MM.1S (cell line): ENCODE results near the gene PTPN13.

Experiments
- DNase-seq: peaks from one replicate; pipeline ENCODE4 v3.0.0-alpha.2; 2015
- H2AFZ ChIP-seq: fragments of 300-600 bp; sonication (generic); 2 replicates; pipeline ENCODE4 v1.6.0; 2016; ENCODE audit warnings: antibody characterized with exemption, low read length
- H3F3A ChIP-seq: fragments of 300-600 bp; sonication (generic); 2 replicates; pipeline ENCODE4 v1.6.1; 2016; ENCODE audit warnings: mild to moderate bottlenecking, antibody characterized with exemption, low read length, moderate library complexity, mixed read lengths; ENCODE audit not compliant: insufficient read depth
- H3K27ac ChIP-seq: fragments of 300-600 bp; sonication (generic); 2 replicates; pipeline ENCODE4 v1.5.1; 2016; ENCODE audit warnings: mild to moderate bottlenecking, low read length
- H3K27me3 ChIP-seq: fragments of 300-600 bp; sonication (generic); replicated peaks from 2 replicates; pipeline ENCODE4 v1.6.0; 2016; ENCODE audit warnings: low read length; ENCODE audit not compliant: insufficient read depth
- H3K36me3 ChIP-seq: fragments of 300-600 bp; sonication (generic); replicated peaks from 2 replicates; pipeline ENCODE4 v1.6.1; 2016; ENCODE audit warnings: mild to moderate bottlenecking, low read length, mixed read lengths; ENCODE audit not compliant: insufficient read depth
- H3K4me1 ChIP-seq: fragments of 300-600 bp; sonication (generic); 2 replicates; pipeline ENCODE4 v1.6.1; 2016; ENCODE audit warnings: low read length, mixed read lengths
- H3K4me2 ChIP-seq: fragments of 300-600 bp; sonication (generic); 2 replicates; pipeline ENCODE4 v1.6.0; 2016; ENCODE audit warnings: low read depth, low read length
- H3K4me3 ChIP-seq: fragments of 300-600 bp; sonication (generic); 2 replicates; pipeline ENCODE4 v1.5.1; 2016; ENCODE audit warnings: low read length, mixed read lengths
- H3K79me2 ChIP-seq: fragments of 300-600 bp; sonication (generic); 2 replicates; pipeline ENCODE4 v1.6.1; 2016; ENCODE audit warnings: mixed run types, low read length, mixed read lengths
- H3K9ac ChIP-seq: fragments of 300-600 bp; sonication (generic); 2 replicates; pipeline ENCODE4 v1.6.1; 2016; ENCODE audit warnings: low read length, mixed read lengths
- H3K9me2 ChIP-seq: fragments of 300-600 bp; sonication (generic); replicated peaks from 2 replicates; pipeline ENCODE4 v1.6.1; 2016; ENCODE audit warnings: mild to moderate bottlenecking, low read length, mixed read lengths; ENCODE audit not compliant: insufficient read depth
- H3K9me3 ChIP-seq: fragments of 300-600 bp; sonication (generic); replicated peaks from 2 replicates; pipeline ENCODE4 v1.6.1; 2016; ENCODE audit warnings: mild to moderate bottlenecking, low read length, mixed read lengths; ENCODE audit not compliant: insufficient read depth
- H4K20me1 ChIP-seq: fragments of 300-600 bp; sonication (generic); 2 replicates; pipeline ENCODE4 v1.6.1; 2016; ENCODE audit warnings: mild to moderate bottlenecking, low read length, moderate library complexity, mixed read lengths; ENCODE audit not compliant: insufficient read depth
- CTCF ChIP-seq: fragments of 300-600 bp; sonication (generic); IDR thresholded peaks from 2 replicates; pipeline ENCODE4 v1.5.1; 2016; ENCODE audit warnings: antibody characterized with exemption, low read length, mixed read lengths
- EZH2 ChIP-seq: fragments of 300-600 bp; sonication (generic); optimal IDR thresholded peaks from 2 replicates; pipeline ENCODE3; 2017; ENCODE audit warnings: low read depth, mild to moderate bottlenecking, antibody characterized with exemption, low read length, mixed read lengths
- EZH2phosphoT487 ChIP-seq: fragments of 300-600 bp; sonication (generic); IDR thresholded peaks from 2 replicates; pipeline ENCODE4 v1.6.1; 2018; ENCODE audit warnings: antibody characterized with exemption, low read length

The PTPN13 gene

GRCh38 chr4:86675548-86675947 lies 81.4 kb downstream of the PTPN13 start:
- no peaks in the 10 kb centered on the region for H3K27me3 ChIP-seq
- H3K9me3 ChIP-seq: no peaks in the 10 kb centered on the region
- DNase-seq: no peak

GRCh38 chr4:86678796-86679195 lies 84.7 kb downstream of the PTPN13 start:
- no peak overlapping the region for H3K4me2 ChIP-seq
- H3K4me3 ChIP-seq: no peak overlapping the region
- no peaks in the 10 kb centered on the region for H3K9me3 ChIP-seq
- no peaks in the 10 kb centered on the region for H3K27me3 ChIP-seq
- TF ChIP-seq CTCF (no peak), EZH2phosphoT487 (no peak), EZH2 (no peak)
- H3K4me1 ChIP-seq: no peaks in the 10 kb centered on the region
- no peaks in the 10 kb centered on the region for H3K9me2 ChIP-seq
- no peaks in the 10 kb centered on the region for H4K20me1 ChIP-seq
- DNase-seq: no peak
- H3F3A ChIP-seq: no peaks in the 10 kb centered on the region
- H3K79me2 ChIP-seq: no peaks in the 10 kb centered on the region
- no peak overlapping the region for H3K9ac ChIP-seq
- no peaks in the 10 kb centered on the region for H3K36me3 ChIP-seq
- no peak overlapping the region for H2AFZ ChIP-seq
- no peak overlapping the region for H3K27ac ChIP-seq

More at GRCh38 chr4:86675548-86675947, 81.4 kb downstream of the PTPN13 start:
- no peak overlapping the region for H3K9ac ChIP-seq
- no peak for TF ChIP-seq EZH2phosphoT487
- TF ChIP-seq EZH2: no peak
- TF ChIP-seq CTCF: no peak
- no peaks in the 10 kb centered on the region for H3K36me3 ChIP-seq
- no peak overlapping the region for H2AFZ ChIP-seq
- no peaks in the 10 kb centered on the region for H3K79me2 ChIP-seq
- H3K27ac ChIP-seq: no peak overlapping the region
- H4K20me1 ChIP-seq: no peaks in the 10 kb centered on the region
- no peak overlapping the region for H3K4me2 ChIP-seq
- no peaks in the 10 kb centered on the region for H3K4me1 ChIP-seq
- no peaks in the 10 kb centered on the region for H3F3A ChIP-seq
- no peaks in the 10 kb centered on the region for H3K9me2 ChIP-seq
- H3K4me3 ChIP-seq: no peak overlapping the region

- no peaks in the 10 kb centered on the region for H3K4me1 ChIP-seq
- no peak for DNase-seq
- no peak overlapping the region for H3K4me2 ChIP-seq
- no peaks in the 10 kb centered on the region for H3F3A ChIP-seq
- TF ChIP-seq CTCF: no peak
- no peak for TF ChIP-seq EZH2
- TF ChIP-seq EZH2phosphoT487: no peak
- H3K9me2 ChIP-seq: no peaks in the 10 kb centered on the region
- no peaks in the 10 kb centered on the region for H3K9me3 ChIP-seq
- H3K9ac ChIP-seq: no peak overlapping the region
- no peaks in the 10 kb centered on the region for H3K79me2 ChIP-seq
- no peaks in the 10 kb centered on the region for H3K36me3 ChIP-seq
- no peak overlapping the region for H2AFZ ChIP-seq
- H3K27ac ChIP-seq: no peak overlapping the region
- no peaks in the 10 kb centered on the region for H4K20me1 ChIP-seq
- H3K4me3 ChIP-seq: no peak overlapping the region
- H3K27me3 ChIP-seq: no peaks in the 10 kb centered on the region
Measured at GRCh38 chr4:86679441-86679840, 85.3 kb downstream of the PTPN13 start.

- Histone ChIP-seq H3K27ac (no peak overlapping the region), H3K9ac (no peak overlapping the region), H3K4me3 (no peak overlapping the region), H3K4me1 (no peaks in the 10 kb centered on the region), H3K9me2 (no peaks in the 10 kb centered on the region), H3K36me3 (no peaks in the 10 kb centered on the region), H3K4me2 (no peak overlapping the region), H3F3A (no peaks in the 10 kb centered on the region), H3K27me3 (no peaks in the 10 kb centered on the region), H3K79me2 (no peaks in the 10 kb centered on the region), H2AFZ (no peak overlapping the region), H4K20me1 (no peaks in the 10 kb centered on the region), H3K9me3 (no peaks in the 10 kb centered on the region)
- DNase-seq: no peak
- no peak for TF ChIP-seq EZH2
- no peak for TF ChIP-seq EZH2phosphoT487
- no peak for TF ChIP-seq CTCF
Measured at GRCh38 chr4:86683167-86683566, 89.1 kb downstream of the PTPN13 start.
